HG03469 (cell line): ENCODE measurements around the gene IGSF3.
"Not testable (repeated sequence)": the region's sequence is repeated elsewhere in the genome, so short reads cannot be mapped to it uniquely, and the experiment has no call there.

ENCODE experiments used
- ATAC-seq: cut with Tn5 transposase; IDR thresholded peaks from one replicate; pipeline ENCODE4 v1.9.1; 2021; ENCODE audit warnings: mild to moderate bottlenecking, moderate library complexity, moderate number of reproducible peaks; ENCODE audit not compliant: unreplicated experiment

The IGSF3 gene

DNA sequence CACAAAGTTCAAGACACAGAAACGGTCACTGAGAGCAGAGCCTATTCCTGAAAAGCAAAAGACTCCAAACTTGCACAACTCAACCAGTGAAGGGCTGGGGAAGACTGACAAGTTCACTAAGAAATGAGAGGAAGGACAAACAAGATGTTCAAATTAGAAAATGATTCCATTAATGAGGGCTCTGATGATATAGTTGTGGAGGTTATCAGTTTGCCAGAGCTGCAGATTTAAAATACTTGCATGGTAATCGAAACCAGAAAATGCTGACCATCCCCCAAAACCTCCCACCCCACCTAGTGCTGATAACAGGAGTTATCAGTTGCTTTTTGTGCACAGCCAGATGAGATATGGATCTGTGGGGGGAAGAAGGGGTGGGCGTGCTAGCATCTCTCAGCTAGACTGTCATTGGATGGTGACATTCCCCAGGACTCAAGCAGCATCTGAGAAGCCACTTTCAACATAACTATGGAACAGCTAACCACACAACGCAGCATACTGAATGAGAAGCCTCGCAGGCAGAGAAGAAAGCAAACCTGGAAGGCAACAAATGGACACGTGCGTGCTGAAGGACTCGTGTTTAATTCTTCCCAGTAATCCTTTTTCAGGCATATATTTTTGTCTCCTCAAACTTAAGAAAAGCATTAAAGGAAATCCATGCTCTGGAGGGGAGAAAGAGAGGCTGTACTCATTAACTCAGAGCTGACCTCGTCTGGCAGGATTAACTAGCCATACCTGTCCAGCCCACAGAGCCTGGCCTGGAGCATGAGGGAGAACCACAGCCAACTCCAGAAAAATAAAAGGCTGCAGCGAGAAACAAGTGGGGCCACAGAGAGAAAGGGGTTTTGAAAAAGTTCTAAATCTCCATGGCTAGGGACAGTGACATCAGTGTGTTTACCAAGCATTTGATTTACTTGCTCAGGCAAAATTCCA, 35.3 kb downstream of the IGSF3 start:
- ATAC-seq = not testable (repeated sequence)

DNA sequence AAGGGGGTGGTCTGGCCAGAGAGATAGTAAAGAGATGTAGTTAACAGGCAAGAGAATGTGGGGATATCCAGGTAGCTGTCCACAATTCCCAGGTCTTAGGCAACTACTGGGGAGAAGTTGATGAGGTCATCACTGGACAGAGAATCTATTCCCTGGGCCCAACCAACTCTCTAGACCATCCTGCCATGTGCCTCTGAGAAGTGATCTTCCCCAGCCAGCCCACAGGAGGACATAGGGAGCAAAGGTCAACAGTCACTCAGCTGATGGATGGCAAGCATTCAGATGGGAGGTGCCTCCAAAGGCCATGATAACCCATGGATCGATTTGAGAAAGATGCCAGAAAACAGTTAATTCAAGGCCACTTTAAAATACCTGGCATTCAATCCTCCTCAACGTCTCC, 36.0 kb downstream of the IGSF3 start:
- ATAC-seq = not testable (repeated sequence)

DNA sequence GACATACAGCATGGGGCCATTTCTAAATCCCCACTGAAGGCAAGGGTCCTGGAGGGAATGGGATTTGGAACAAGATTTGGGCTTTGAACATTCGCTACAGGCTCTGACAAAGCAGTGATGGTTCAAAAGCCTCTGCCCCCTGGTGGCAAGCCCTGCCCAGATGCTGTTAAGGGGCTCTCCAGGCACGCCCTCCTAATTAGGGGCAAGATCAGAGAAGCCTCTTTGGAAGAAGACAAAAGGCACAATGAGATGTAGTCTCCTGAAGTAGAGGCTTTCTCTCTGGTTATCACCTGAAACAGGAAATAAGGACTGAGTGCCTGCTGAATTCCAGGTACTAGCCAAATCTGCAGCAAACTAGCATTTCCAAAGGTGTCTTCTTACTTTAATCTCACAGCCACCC, 37.5 kb downstream of the IGSF3 start:
- not testable (repeated sequence) for ATAC-seq

DNA sequence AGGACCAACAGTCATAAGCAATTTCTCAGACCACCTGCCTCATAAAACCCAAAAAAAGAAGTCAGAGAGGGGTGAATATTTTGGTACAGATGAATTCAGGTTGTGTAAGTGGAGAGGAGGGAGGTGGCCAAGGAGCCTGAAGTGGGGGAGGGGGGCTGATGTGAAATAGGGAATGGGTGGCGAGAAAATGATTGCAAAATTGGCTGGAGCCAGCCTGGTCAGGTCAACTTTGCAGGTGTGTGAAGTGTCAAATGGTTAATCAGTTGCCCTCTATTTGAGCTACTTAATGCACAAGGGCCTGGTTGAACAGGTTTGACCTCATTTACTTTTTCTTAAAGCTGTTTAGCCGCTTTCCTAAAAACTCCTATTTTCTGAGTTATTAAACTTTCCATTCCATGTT, 38.1 kb downstream of the IGSF3 start:
- not testable (repeated sequence) for ATAC-seq

DNA sequence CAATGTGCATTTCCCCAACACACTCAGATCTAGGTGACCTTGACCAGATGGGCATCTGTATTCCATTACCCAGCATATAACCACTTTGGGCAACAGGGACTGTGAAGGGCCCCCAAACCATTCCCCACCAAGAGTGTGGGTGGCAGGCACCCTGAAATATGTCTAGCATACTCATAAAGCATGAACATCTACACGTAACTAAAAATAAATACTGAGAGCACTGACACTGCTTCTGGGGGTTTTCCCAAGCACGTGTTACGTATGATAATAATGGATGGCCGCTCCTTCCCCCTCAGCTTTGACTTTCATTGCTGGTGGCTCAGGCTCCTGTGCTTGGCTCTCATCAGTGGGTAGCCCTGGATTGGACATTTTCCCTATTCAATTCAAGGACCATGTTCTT, 39.1 kb downstream of the IGSF3 start:
- ATAC-seq = no peak

DNA sequence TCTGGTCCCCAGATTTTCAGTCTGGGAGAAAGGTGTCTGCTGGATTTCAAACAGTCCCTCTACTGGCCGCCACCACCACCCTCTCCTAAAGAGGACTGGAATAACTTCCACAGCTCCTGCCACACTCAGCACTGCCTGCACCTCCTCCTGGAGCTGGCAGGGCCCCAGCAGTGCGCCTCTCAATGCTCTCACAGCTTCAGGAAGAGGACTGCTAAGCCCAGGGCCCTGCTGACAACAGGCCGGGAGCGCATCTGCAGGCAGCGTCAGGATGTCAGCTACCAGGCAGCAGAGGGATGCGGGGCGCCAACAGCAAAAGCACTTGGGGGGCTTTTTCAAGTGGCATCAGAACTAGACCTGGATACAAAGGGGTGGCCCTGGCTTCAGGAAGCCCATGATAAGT, 40.2 kb downstream of the IGSF3 start:
- not testable (repeated sequence) for ATAC-seq

DNA sequence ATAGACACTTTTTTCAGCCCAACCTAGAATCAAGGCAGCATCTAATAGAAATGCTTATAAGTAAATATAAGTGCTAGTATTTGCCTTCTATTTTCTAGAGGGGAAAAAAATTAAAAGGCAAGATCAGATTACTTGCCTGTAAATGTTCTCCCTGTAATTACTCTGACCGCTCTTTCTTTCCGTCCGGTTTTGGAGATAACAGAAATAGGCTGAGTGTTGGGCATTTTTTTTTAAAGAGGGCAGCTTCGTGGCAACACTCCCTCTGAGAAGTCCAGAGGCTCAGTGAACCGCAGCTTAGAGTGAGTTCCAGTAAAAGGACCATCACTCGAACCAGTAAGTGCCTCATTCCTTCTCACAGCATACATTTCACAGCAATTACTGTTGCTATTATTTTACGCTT, 40.6 kb downstream of the IGSF3 start:
- ATAC-seq = not testable (repeated sequence)

DNA sequence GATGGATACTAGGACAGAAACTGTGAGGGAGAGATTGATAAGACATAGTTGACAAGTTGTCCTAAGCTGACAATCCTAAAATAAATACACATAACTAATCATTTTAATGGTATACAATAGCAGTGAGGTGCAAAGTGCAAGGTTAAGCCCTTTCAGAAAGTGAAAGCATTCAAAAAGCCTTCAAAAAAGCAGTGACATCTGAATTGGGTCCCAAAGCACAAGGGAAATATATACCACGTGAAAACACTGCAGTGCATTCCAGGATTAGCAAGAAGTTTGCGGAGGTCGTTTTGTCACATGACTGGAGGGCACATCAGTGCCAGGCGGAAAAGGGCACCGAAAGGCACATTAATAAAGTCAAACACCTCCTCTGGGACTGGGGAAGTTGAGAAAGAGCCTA, 42.4 kb downstream of the IGSF3 start:
- ATAC-seq = not testable (repeated sequence)

DNA sequence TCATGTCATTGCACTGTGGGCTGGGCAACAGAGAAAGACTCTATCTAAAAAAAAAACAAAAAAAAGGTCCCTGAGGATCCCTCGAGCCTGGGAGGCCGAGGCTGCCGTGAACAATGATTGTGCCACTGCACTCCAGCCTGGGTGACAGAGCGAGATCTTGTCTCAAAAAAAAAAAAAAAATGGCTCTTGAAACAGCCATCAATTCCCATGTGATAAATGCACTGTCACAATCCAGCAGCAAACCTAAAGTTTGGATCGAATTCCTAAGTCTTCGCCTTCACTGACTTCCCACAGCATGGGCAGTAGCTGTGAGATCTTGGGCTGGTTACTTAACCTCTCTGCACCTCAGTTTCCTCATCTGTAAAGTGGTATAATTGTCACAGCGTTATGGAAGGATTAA, 43.5 kb downstream of the IGSF3 start:
- ATAC-seq = no peak

DNA sequence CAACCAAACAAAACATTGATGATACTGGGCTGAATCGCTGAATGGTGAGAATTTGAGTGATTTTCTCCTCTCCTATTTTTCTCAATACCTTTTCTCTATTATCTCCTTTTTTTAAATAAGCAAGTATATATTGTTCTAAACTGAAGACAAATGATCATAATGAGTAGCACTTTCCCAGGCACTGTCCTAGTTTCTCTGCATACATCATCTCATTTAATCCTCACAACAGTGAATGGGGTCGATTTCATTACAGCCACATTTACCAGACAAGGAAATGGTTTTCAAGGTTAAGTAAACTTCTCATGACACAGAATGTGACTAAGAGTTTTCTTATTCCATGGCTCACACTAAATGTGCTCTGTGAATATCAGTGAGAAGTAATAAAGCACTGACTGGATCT, 45.0 kb downstream of the IGSF3 start:
- ATAC-seq = not testable (repeated sequence)

DNA sequence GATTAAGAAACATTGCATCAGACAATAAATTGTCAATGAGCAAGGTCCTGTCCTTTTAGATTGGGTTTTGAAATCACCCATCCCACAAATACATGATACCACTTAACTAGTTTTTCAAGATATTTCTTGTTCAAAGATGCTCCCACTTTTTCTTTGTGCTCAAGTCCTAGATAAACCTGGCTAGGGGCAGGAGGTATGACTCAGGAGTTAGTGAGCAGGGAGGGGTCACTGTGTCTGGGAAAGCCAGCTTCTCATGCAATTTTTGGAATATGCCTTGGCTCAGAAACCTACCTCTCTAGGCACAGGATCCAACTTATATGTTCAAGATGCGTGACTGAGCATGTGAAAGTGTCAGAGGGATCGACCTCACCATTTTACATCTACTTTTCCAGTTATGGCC, 45.8 kb downstream of the IGSF3 start:
- not testable (repeated sequence) for ATAC-seq

DNA sequence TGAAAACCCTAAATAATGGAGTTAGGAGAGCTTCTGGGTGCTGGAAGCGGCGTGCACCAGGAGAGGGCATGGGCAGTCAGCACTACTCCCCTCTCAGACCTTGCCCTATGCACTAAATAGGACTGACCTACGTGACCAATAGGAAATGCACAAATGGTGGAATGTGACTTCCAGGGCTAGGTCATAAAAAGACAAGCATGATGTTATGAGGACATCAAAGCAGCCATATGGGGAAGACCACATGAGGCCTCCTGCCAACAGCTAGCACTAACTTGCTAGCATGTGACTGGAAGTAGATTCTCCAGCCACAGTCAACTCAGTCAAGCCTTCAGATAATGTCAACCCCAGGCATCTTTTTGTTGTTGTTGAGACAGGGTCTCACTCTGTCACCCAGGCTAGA, 47.1 kb downstream of the IGSF3 start:
- not testable (repeated sequence) for ATAC-seq

DNA sequence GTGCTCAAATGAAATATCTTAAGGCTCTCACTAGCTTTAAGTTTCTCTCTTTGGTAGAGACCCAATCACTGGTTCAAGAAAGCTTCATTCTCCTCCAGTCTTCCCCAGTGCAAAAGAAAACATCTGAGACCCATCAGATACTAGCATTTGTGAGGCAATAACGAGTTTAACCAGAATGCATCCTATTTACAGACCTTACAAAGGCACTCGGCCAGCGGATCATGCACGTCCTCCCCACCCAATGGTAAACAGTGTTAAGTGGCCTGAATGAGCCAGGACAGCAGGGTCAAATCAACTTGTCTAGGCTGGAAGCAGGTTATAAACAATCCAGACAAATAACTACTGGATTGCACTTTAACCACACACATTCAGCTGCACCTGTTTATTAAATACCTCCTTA, 48.4 kb downstream of the IGSF3 start:
- not testable (repeated sequence) for ATAC-seq

DNA sequence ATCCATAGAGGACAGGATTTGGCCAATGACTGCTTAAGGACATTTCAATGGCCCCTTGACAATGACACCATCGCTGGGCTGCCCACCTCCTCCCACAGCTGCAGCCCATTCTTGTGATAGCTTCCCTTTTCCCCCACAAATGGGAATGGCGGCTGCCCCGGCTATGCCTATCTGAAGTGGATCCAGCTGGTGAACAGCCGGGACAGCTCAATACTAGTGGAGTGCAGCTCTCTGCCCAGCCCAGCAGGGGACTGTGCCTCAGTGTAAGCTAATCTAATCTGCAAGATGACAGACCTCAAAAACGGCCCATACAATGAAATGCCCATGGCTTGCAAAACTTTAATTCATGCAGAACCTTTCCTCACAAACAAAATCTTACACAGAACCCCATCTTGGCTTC, 49.7 kb downstream of the IGSF3 start:
- not testable (repeated sequence) for ATAC-seq

DNA sequence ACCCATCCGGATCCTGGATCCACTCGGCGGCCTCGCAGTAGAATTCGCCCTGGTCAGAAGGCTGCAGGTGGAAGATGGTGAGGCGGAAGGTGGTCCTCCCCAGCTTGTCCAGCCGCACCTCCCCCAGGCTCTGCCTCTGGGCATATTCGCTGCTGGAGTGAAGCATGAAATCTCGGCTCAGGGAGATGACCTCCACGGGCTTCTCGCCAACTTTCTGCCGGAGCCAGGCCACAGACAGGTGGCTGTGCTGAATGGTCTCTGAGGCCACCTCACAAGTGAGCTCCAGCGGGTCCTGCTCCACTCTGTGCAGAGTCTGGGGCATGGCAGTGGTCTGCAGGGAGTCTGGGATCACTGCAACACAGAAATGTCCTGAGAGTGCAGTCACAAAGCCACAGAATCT, 53.7 kb downstream of the IGSF3 start:
- not testable (repeated sequence) for ATAC-seq

DNA sequence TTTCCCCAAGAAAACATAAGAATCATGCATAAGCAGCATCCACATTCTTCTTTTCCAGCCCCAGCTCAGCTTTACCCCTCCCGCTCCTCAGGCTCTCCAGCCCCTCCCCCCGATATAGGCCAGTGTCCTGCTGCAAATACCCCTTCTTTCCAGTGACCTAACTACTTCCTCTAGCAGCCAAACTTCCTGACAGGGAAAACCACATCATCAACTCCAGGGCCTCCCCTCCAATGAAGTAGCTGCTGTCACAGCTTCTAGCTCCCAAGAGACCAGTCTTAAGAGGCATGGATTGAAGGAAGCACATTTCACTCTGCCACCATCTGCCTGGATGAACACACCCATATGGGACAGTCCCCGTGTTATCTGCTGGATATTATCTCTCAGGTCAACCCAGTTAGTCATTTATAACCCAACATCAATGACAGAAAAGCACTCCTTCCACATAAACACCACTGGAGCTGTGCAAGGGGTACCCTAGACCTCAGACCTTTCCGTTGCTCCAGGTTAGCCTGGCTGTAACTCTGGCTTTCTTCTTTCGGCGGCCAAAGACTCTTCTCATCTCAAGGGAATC, 57.6 kb downstream of the IGSF3 start:
- not testable (repeated sequence) for ATAC-seq

DNA sequence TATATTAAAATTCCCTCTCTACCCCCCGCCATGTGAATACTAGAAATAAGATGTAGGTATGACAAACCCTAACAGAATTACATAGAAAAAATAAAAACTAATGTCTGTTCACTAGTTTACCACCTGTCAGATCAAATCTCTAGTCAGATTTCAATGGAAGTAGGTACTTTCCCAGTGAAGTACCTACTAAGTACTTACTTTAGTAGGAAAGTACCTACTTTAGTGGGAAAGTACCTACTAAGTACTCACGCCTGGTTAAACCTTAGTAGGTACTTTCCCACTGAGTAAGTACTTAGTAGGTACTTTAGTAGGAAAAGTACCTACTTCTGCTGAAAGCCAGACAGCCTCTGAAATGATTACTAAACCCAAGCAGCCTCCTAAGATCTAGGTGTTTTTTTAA, 58.7 kb downstream of the IGSF3 start:
- not testable (repeated sequence) for ATAC-seq

DNA sequence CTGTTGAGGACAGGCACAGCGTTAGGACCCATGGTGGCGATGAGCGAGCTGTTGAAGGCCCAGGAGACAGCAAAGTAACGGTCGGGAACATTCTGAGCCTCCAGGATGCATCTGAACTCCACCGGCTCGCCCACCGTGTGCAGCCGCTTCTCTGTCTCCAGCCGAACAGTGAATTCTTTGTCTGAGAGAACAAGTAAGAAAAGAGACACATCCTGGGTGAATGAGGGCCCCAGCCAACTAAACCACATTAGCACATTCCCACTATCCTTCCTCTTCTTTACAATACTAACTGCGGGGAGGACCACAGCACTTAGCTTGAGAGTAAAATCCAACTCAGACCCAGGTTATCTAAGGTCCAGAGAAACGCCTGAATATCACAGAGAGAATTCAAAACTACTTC, 59.4 kb downstream of the IGSF3 start:
- ATAC-seq = not testable (repeated sequence)

DNA sequence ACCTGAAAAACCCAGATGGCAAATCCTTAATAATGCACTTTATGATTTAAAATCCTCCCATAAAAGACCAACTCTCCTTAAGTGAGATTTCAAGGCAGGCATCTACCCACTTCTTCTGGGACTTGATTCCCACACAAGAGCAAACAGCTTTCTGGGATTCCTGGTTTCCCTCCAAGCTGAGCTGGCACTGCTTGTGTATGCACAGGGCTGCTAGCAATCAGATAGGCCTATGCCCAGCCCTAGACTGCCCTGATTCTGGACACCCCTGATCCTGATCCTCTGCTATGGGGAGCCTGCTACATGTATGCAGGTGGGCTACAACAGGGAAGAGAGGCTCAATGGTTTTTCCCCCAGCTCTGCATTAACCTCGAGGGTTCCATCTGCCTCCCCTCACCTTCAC, 60.1 kb downstream of the IGSF3 start:
- not testable (repeated sequence) for ATAC-seq

DNA sequence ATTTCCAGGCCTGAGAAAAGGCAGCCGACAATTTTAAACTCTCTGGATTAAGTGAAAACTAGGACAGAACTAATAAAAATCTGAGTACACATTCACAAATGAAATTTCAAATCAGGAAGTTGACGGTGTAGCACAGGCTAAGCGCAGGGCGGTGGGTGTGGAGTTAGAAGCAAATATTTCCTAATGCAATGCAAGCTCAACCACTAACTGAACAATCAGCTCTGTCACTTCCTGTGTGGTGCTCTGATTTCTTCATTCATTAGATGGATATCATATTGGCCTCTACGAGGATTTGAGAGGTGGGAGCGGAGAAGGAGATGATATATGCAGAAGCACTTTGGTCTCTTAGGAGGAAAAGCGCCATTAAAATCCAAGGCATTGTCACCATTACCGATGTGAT, 61.5 kb downstream of the IGSF3 start:
- not testable (repeated sequence) for ATAC-seq

DNA sequence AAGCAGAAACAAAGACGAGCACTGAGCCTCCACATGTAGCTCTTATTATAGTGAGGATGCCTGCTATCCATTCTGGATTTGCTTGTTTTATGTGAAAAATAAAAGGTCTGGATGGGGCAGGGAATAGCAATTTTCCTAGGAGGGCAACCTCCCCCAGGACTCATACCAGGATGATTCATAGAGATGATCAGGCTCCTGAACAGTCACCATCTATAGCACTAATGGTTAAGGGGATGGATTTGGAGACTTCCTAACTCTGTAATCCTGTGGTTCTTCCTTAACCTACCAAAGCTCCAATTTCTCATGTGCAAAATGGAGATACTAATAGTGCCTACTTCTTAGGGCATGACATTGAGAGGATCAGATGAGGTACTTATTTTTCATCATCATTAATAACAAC, 62.2 kb downstream of the IGSF3 start:
- ATAC-seq = no peak

DNA sequence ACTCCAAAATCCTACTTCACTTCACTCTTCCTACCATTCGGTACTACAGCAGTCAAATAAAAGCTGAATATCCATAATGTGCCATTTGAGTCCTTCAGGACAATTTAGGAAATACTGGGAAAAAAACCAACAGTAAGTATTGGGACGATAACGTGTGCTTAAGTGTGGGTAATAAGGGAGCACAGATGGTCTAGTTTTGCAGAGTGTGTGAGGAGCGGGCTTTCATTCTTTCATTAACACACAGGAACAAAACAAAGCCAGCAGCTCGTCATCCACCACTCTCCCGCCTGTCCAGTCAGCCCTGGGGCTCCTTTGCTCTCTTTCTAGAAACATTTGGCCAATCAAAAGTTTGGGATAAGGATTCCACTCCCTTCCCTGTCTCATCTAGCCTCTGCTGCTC, 63.1 kb downstream of the IGSF3 start:
- ATAC-seq = not testable (repeated sequence)
